GM19193 (cell line): ENCODE data around the gene DYNLT2.

Source experiments
- POLR2A ChIP-seq: IDR thresholded peaks from 4 replicates; pipeline ENCODE4 v1.6.1; 2011; ENCODE audit not compliant: insufficient read depth, insufficient read length; ENCODE audit errors: extremely low read depth

Gene DYNLT2

GRCh38 chr6:169751242-169752073 lies at the start of gene DYNLT2, which contains the start of gene ERMARD:
Gene DYNLT2, minus strand, starts transcription at chr6:169751572. Its CDS starts 114 bp downstream, at chr6:169751458.
Gene ERMARD, plus strand, starts transcription at chr6:169751622. Its CDS starts 36 bp downstream, at chr6:169751658.
- TF ChIP-seq POLR2A = peak; percentile 95

GRCh38 chr6:169800668-169801395 lies 49.5 kb upstream of the DYNLT2 start:
- TF ChIP-seq POLR2A = no peak

GRCh38 chr6:169800116-169800667 lies 48.8 kb upstream of the DYNLT2 start:
- no peak for TF ChIP-seq POLR2A

- no peak for TF ChIP-seq POLR2A
These were observed 48.1 kb upstream of the DYNLT2 start for GRCh38 chr6:169799474-169799926.

- TF ChIP-seq POLR2A = no peak
These were observed 47.5 kb upstream of the DYNLT2 start for GRCh38 chr6:169798764-169799473.

- TF ChIP-seq POLR2A = no peak
These were observed 43.8 kb upstream of the DYNLT2 start for GRCh38 chr6:169795196-169795595.

- TF ChIP-seq POLR2A = no peak
These were observed 43.1 kb upstream of the DYNLT2 start for GRCh38 chr6:169794317-169795055.

- TF ChIP-seq POLR2A = no peak
These were observed 42.0 kb upstream of the DYNLT2 start for GRCh38 chr6:169793408-169793807.

- no peak for TF ChIP-seq POLR2A
These were observed 41.1 kb upstream of the DYNLT2 start for GRCh38 chr6:169792306-169793015.

GRCh38 chr6:169791721-169792131 lies 40.4 kb upstream of the DYNLT2 start:
- TF ChIP-seq POLR2A = no peak

GRCh38 chr6:169789944-169790927 lies 38.9 kb upstream of the DYNLT2 start:
- no peak for TF ChIP-seq POLR2A
